ENCODE results near the gene PKNOX2.

The PKNOX2 gene

DNA sequence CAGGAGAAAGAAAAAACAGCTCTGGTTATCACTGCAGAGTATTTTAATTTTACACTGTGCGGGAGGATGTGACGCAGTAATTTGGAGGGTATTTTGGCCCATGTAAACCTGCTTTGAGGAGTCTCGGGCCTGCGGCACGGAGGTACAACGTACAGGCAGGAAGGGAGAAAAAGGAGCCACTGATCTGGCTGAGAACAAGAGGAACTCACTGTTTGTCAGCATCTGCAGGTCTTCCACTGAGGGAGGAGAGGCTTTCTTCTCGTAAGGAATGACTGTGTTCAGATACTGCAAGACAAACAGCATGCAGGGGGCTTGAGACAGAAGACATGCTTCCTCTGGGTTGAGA lies 287.5 kb downstream of the PKNOX2 start:
- peak overlapping the region; percentile 80 for H3K27ac Mint-ChIP-seq
- no peak for DNase-seq
- no peaks in the 10 kb centered on the region for H3K36me3 Mint-ChIP-seq (ENCODE audit: low read depth)
- H3K4me1 Mint-ChIP-seq = peaks cover 42% of the 10 kb centered on the region
- peaks cover 3% of the 10 kb centered on the region for H3K27me3 Mint-ChIP-seq (ENCODE audit: low read depth, poor library complexity)
- TF ChIP-seq, protein P1, sequence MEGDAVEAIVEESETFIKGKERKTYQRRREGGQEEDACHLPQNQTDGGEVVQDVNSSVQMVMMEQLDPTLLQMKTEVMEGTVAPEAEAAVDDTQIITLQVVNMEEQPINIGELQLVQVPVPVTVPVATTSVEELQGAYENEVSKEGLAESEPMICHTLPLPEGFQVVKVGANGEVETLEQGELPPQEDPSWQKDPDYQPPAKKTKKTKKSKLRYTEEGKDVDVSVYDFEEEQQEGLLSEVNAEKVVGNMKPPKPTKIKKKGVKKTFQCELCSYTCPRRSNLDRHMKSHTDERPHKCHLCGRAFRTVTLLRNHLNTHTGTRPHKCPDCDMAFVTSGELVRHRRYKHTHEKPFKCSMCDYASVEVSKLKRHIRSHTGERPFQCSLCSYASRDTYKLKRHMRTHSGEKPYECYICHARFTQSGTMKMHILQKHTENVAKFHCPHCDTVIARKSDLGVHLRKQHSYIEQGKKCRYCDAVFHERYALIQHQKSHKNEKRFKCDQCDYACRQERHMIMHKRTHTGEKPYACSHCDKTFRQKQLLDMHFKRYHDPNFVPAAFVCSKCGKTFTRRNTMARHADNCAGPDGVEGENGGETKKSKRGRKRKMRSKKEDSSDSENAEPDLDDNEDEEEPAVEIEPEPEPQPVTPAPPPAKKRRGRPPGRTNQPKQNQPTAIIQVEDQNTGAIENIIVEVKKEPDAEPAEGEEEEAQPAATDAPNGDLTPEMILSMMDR (IDR thresholded peaks at IDR 0.05) = no peak
- no peaks in the 10 kb centered on the region for H3K9me3 Mint-ChIP-seq
- no peak overlapping the region for H3K4me3 Mint-ChIP-seq

- Mint-ChIP-seq H3K4me1 (peaks cover 60% of the 10 kb centered on the region), H3K4me3 (no peak overlapping the region), H3K27me3 (ENCODE audit: low read depth, poor library complexity) (peaks cover 3% of the 10 kb centered on the region), H3K27ac (no peak overlapping the region), H3K9me3 (no peaks in the 10 kb centered on the region), H3K36me3 (ENCODE audit: low read depth) (no peaks in the 10 kb centered on the region)
- no peak for DNase-seq
- TF ChIP-seq, protein P1 (IDR thresholded peaks at IDR 0.05) = no peak
Observed at GRCh38 chr11:125454047-125454446, 289.5 kb downstream of the PKNOX2 start.

DNA sequence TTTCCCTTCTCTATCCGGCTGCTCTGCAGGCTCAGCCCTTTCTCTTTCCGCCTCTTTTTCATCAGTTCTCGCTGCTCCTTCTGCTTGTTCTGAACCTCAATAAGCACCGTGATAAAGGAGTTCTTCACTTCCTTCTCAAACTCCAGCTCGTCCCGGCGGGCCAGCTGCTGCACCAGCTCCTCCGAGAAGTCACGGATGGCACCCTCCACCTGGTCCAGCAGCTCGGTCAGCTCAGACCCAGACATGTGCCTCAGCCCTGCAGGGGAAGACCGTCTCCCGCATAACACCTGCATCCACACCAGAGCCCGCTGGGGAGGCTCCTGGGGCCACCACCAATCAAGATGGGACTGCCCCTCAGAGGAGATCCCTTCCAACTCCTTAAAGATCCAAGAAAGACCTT lies 291.3 kb downstream of the PKNOX2 start:
- peak overlapping the region; percentile 88 for H3K27ac Mint-ChIP-seq
- TF ChIP-seq, protein P1 (IDR thresholded peaks at IDR 0.05) = no peak
- H3K4me1 Mint-ChIP-seq = peaks cover 50% of the 10 kb centered on the region
- no peak for DNase-seq
- no peak overlapping the region for H3K4me3 Mint-ChIP-seq
- peaks cover 3% of the 10 kb centered on the region for H3K27me3 Mint-ChIP-seq (ENCODE audit: low read depth, poor library complexity)
- H3K36me3 Mint-ChIP-seq (ENCODE audit: low read depth) = no peaks in the 10 kb centered on the region
- no peaks in the 10 kb centered on the region for H3K9me3 Mint-ChIP-seq

DNA sequence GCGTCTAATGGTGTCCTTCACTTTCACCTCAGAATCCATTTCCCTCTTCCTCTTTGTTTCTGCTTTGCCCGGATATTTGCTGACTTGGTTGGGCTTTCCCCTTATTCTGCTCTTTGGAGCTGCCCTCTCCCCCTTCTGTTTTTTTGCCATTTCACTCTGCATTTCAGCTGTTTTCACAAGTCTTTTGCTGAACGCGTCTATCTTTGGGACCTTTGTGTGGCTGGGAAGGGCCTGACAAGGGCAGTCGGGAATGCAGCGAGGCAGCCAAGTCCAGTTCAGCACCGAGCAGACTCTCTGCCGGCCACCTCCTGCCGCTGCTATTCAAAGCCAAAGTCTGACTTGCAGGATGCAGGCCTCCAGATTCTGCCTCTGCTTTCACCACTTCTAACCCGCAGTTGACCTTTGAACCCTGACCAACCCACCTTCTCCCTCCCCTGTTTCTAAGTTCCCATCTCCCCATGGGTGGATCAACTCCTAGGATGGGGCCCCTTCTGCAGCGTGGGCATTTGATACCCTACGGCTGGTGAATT lies 293.3 kb downstream of the PKNOX2 start:
- TF ChIP-seq, protein P1 (IDR thresholded peaks at IDR 0.05) = no peak
- H3K4me1 Mint-ChIP-seq = peaks cover 32% of the 10 kb centered on the region
- DNase-seq = peak; percentile 23
- peak overlapping the region; percentile 67 for H3K27ac Mint-ChIP-seq
- H3K9me3 Mint-ChIP-seq = no peaks in the 10 kb centered on the region
- no peaks in the 10 kb centered on the region for H3K36me3 Mint-ChIP-seq (ENCODE audit: low read depth)
- peak overlapping the region; percentile 26 for H3K4me3 Mint-ChIP-seq
- no peaks in the 10 kb centered on the region for H3K27me3 Mint-ChIP-seq (ENCODE audit: low read depth, poor library complexity)

DNA sequence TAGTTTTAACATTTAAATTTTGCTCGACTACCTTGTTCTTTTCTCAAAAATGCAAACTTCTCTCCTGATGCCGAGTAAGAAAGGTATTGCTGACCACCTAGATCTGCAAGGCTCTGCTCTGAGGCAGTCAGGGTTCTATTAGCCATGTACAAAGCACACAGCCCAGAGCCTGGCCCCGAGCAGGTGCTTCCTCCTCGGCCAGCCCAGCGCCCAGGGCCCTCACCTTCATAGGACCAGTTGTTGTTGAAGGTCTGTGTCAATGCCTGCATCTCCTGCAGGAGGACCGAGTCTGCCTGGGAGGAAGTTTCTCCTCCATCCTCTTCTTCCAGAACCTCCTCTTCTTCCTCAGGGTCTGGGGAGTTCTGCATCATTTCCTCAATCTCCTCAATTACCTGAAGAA lies 295.7 kb downstream of the PKNOX2 start:
- Mint-ChIP-seq H3K36me3 (ENCODE audit: low read depth) (no peaks in the 10 kb centered on the region), H3K9me3 (no peaks in the 10 kb centered on the region), H3K27me3 (ENCODE audit: low read depth, poor library complexity) (peaks cover 11% of the 10 kb centered on the region), H3K4me3 (no peak overlapping the region), H3K27ac (no peak overlapping the region), H3K4me1 (peaks cover 33% of the 10 kb centered on the region)
- no peak for DNase-seq
- TF ChIP-seq, protein P1 (IDR thresholded peaks at IDR 0.05) = no peak

GRCh38 chr11:125463590-125464269 lies 299.2 kb downstream of the PKNOX2 start:
- no peaks in the 10 kb centered on the region for H3K9me3 Mint-ChIP-seq
- H3K4me1 Mint-ChIP-seq = peaks cover 13% of the 10 kb centered on the region
- H3K27me3 Mint-ChIP-seq (ENCODE audit: low read depth, poor library complexity) = peaks cover 25% of the 10 kb centered on the region
- no peak overlapping the region for H3K27ac Mint-ChIP-seq
- TF ChIP-seq, protein P1 (IDR thresholded peaks at IDR 0.05) = no peak
- no peak overlapping the region for H3K4me3 Mint-ChIP-seq
- no peaks in the 10 kb centered on the region for H3K36me3 Mint-ChIP-seq (ENCODE audit: low read depth)
- no peak for DNase-seq
